VCaP (cell line): ENCODE measurements around the gene CDH8.

Experiments
- H3K27ac ChIP-seq: fragments of 450-650 bp; 2 replicates; pipeline ENCODE4 v1.5.1; 2017
- CTCF ChIP-seq: fragments of 450-650 bp; conservative IDR thresholded peaks from 2 replicates; pipeline ENCODE4 v1.5.1; 2017; ENCODE audit warnings: mild to moderate bottlenecking, moderate library complexity

CDH8 gene

GRCh38 chr16:62029947-62030346, 6.3 kb downstream of the CDH8 start:
- TF ChIP-seq CTCF = no peak
- no peak overlapping the region for H3K27ac ChIP-seq

- no peak for TF ChIP-seq CTCF
- H3K27ac ChIP-seq = no peak overlapping the region
These were observed 13.6 kb downstream of the CDH8 start for GRCh38 chr16:62022688-62023087.

GRCh38 chr16:62021161-62021581, 15.1 kb downstream of the CDH8 start:
- TF ChIP-seq CTCF = no peak
- H3K27ac ChIP-seq = no peak overlapping the region

GRCh38 chr16:62020681-62021080, 15.6 kb downstream of the CDH8 start:
- H3K27ac ChIP-seq = no peak overlapping the region
- TF ChIP-seq CTCF = no peak

- H3K27ac ChIP-seq = no peak overlapping the region
- TF ChIP-seq CTCF = no peak
These were observed 16.4 kb downstream of the CDH8 start for GRCh38 chr16:62019851-62020250.

- TF ChIP-seq CTCF = no peak
- H3K27ac ChIP-seq = no peak overlapping the region
These were observed 17.8 kb downstream of the CDH8 start for GRCh38 chr16:62018301-62019060.

GRCh38 chr16:62014319-62014923, 21.8 kb downstream of the CDH8 start:
- no peak for TF ChIP-seq CTCF
- no peak overlapping the region for H3K27ac ChIP-seq
